Measurements from ENCODE around the gene KRTAP10-5. TPM values are rescaled to one million over a fixed set of nuclear protein-coding genes. Genes with fewer than 3 reads are reported as not detected.

KRTAP10-5 gene
- total RNA-seq, 1 experiment from 2014 or later = not detected

DNA sequence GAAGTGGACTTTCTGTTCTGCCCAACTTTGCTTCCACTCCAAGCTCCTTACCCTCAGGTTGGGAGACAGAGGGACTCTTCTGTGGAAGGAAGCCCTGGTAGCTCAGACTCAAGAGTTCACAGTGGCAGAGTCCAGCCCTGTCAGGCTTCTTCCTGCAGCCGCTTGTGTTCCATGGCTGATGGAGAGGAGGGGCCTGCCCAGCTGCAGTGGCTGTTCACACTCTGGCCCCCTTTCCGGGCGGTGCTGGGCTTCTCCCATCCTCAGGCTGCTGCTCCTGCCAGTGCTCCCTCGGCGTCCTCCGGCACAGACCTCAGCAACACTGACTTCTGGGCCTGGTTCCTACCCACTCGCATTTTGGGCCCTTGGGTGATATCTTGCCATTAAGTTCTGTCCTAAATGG, 44.4 kb downstream of the KRTAP10-5 start:
- TF ChIP-seq, protein P1, sequence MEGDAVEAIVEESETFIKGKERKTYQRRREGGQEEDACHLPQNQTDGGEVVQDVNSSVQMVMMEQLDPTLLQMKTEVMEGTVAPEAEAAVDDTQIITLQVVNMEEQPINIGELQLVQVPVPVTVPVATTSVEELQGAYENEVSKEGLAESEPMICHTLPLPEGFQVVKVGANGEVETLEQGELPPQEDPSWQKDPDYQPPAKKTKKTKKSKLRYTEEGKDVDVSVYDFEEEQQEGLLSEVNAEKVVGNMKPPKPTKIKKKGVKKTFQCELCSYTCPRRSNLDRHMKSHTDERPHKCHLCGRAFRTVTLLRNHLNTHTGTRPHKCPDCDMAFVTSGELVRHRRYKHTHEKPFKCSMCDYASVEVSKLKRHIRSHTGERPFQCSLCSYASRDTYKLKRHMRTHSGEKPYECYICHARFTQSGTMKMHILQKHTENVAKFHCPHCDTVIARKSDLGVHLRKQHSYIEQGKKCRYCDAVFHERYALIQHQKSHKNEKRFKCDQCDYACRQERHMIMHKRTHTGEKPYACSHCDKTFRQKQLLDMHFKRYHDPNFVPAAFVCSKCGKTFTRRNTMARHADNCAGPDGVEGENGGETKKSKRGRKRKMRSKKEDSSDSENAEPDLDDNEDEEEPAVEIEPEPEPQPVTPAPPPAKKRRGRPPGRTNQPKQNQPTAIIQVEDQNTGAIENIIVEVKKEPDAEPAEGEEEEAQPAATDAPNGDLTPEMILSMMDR (IDR thresholded peaks at IDR 0.05) = no peak
- TF ChIP-seq POLR2AphosphoS5 (IDR thresholded peaks at IDR 0.05; ENCODE audit: low read depth, low read length) (no peak), REST (IDR thresholded peaks at IDR 0.05; ENCODE audit: insufficient read depth in 1 of 2, low read depth in 2 of 2, low read length in 1 of 2) (no peak), TCF7L2 (IDR thresholded peaks at IDR 0.05; ENCODE audit: low read depth, low read length) (no peak), SIN3A (IDR thresholded peaks at IDR 0.05; ENCODE audit: borderline replicate concordance, insufficient read depth, low read depth, low read length) (no peak)
- no peak overlapping the region for H3K4me3 ChIP-seq (ENCODE audit: low read depth in 2 of 2, low read length in 2 of 2)
- no peaks in the 10 kb centered on the region for H3K4me1 ChIP-seq (ENCODE audit: control insufficient read depth, insufficient read depth, low read length)
- ATAC-seq (no peak), DNase-seq (ENCODE audit: low read depth, low spot score) (no peak)
- BruUV-seq (replicated peaks) = no TSS peak
- CTCF ChIA-PET = interaction anchor here (0.7 kb wide), 1 partner anchor 207 kb away, joined by 5 read pairs; no protein-coding TSS in a partner anchor
- in situ Hi-C loops (cut with HindIII; ENCODE audit: low pct_unique_long_range_greater_than_20kb, low sequenced_read_pairs) (no loop called here), intact Hi-C loops (cut with micrococcal nuclease; ENCODE audit: unreplicated experiment) (no loop called here)
- H3K9me3 ChIP-seq (ENCODE audit: control insufficient read depth, insufficient read depth, low read depth, low read length) = no peaks in the 10 kb centered on the region
- no peak overlapping the region for H3K27ac ChIP-seq (ENCODE audit: low read length)
- no peaks in the 10 kb centered on the region for H3K36me3 ChIP-seq (ENCODE audit: control insufficient read depth, insufficient read depth, low read length)
- POLR2A ChIA-PET = no interaction called here
- no peaks in the 10 kb centered on the region for H3K27me3 ChIP-seq (ENCODE audit: control insufficient read depth, insufficient read depth, low read length)

DNA sequence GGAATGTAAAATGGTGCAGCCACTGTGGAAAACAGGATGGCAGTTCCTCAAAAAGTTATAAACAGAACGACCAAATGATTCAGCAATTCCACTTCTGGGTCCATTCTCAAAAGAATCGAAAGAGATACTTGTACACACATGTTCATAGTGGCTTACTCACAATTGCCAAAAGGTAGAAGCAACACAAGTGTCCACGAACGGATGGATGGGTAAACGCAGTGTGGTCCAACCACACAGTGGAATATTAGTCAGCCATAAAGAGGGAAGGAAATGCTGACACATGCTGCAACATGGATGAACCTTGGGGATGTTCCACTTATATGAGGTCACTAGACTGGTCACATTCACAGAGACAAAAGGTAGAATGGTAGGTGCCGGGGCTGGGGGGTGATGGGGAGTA, 45.7 kb downstream of the KRTAP10-5 start:
- DNase-seq (ENCODE audit: low read depth, low spot score) = no peak
- H3K36me3 ChIP-seq (ENCODE audit: control insufficient read depth, insufficient read depth, low read length) = no peaks in the 10 kb centered on the region
- H3K4me3 ChIP-seq (ENCODE audit: low read depth in 2 of 2, low read length in 2 of 2) = no peak overlapping the region
- no peaks in the 10 kb centered on the region for H3K27me3 ChIP-seq (ENCODE audit: control insufficient read depth, insufficient read depth, low read length)
- no peaks in the 10 kb centered on the region for H3K9me3 ChIP-seq (ENCODE audit: control insufficient read depth, insufficient read depth, low read depth, low read length)
- TF ChIP-seq REST (IDR thresholded peaks at IDR 0.05; ENCODE audit: insufficient read depth in 1 of 2, low read depth in 2 of 2, low read length in 1 of 2) = no peak
- TF ChIP-seq SIN3A (IDR thresholded peaks at IDR 0.05; ENCODE audit: borderline replicate concordance, insufficient read depth, low read depth, low read length) = no peak
- H3K4me1 ChIP-seq (ENCODE audit: control insufficient read depth, insufficient read depth, low read length) = no peaks in the 10 kb centered on the region
- no TSS peak for BruUV-seq (replicated peaks)
- ChIA-PET POLR2A (no interaction called here), CTCF (no interaction called here)
- in situ Hi-C loops (cut with HindIII; ENCODE audit: low pct_unique_long_range_greater_than_20kb, low sequenced_read_pairs) = no loop called here
- H3K27ac ChIP-seq (ENCODE audit: low read length) = no peak overlapping the region
- intact Hi-C loops (cut with micrococcal nuclease; ENCODE audit: unreplicated experiment) = no loop called here
- no peak for ATAC-seq
